AG09319 (cell line): ENCODE measurements around the gene ADK.

Experiments used
- DNase-seq: peaks from one replicate; pipeline ENCODE4 v3.0.0-alpha.2; 2010; ENCODE audit warnings: low read depth; ENCODE audit errors: extremely low read depth
- CTCF ChIP-seq: IDR thresholded peaks from 2 replicates; pipeline ENCODE4 v1.5.1; 2011; ENCODE audit warnings: low read depth, mild to moderate bottlenecking, inconsistent platforms, low read length, moderate library complexity

ADK gene

GRCh38 chr10:74189999-74190421, 39.0 kb downstream of the ADK start:
- DNase-seq: peak; percentile 89
- no peak for TF ChIP-seq CTCF

- no peak for TF ChIP-seq CTCF
- no peak for DNase-seq
Observed at GRCh38 chr10:74190494-74190893, 39.5 kb downstream of the ADK start.

GRCh38 chr10:74194545-74194944, 43.5 kb downstream of the ADK start:
- no peak for DNase-seq
- no peak for TF ChIP-seq CTCF

DNA sequence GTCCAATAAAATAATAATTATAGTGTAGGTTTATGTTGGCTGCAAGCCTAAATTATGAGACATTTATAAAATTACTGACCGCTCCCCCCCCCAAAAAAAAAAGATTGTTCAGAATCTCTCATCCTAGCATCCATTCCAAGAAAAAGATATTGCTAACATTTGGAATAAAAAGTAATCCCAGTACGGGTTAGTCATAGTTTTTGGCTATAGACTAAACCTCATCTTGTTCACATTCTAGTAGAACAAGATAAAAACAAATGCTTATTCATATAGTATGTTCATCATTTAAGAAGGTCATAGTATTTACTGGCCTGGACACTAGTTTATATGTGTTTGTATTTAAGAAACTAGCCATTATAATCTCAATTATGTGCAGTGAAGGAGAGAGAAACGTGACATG, 44.0 kb downstream of the ADK start:
- DNase-seq: no peak
- TF ChIP-seq CTCF: no peak

- DNase-seq: no peak
- TF ChIP-seq CTCF: no peak
Observed at GRCh38 chr10:74199315-74199714, 48.3 kb downstream of the ADK start.

GRCh38 chr10:74202356-74202755, 51.3 kb downstream of the ADK start:
- TF ChIP-seq CTCF: peak; percentile 13
- no peak for DNase-seq

GRCh38 chr10:74206746-74207145, 55.7 kb downstream of the ADK start:
- DNase-seq: no peak
- no peak for TF ChIP-seq CTCF
